Tibial nerve (tissue), 4 donors: ENCODE data around the gene DDX51.

Source experiments
- EP300 ChIP-seq, 2 donors: sonication (generic); formaldehyde crosslinking; IDR thresholded peaks; one replicate each; pipeline ENCODE4 v1.6.1; 2017; ENCODE audit warnings: antibody characterized with exemption in 2 of 2, mild to moderate bottlenecking in 1 of 2
- POLR2A ChIP-seq, 2 donors: fragments of 450-650 bp; IDR thresholded peaks; one replicate each; pipeline ENCODE4 v1.6.1; 2017; ENCODE audit warnings: antibody characterized with exemption in 2 of 2, mild to moderate bottlenecking in 2 of 2, moderate library complexity in 2 of 2
- TF ChIP-seq, protein P1 (sequence below), 5 experiments: fragments of 200-600 bp in 3 of 5; fragments of 450-650 bp in 2 of 5; sonication (generic) in 3 of 5; IDR thresholded peaks; one replicate each; pipeline ENCODE4 v1.5.1; 2016 to 2019; ENCODE audit warnings: antibody characterized with exemption in 5 of 5, mild to moderate bottlenecking in 3 of 5, moderate library complexity in 2 of 5

DNA sequence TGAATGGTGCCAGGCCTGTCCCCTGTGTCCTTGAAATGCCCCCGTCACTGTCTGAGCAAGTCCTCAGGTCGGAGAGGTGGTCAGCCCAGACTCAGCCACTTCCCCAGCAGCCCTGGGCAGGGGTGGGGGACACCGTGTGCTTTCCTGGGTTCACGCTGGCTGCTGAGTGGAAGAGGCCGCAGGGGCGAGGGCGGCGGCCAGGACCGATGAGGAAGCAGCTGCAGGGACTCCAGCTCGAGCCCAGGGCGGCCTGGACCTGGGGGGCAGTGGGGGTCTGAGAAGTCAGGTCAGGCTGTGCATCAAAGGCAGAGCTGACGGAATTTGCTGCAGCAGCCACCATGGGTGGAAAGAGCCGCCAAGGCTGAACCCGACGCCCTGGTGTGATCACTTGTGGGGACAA, 28.5 kb upstream of the DDX51 start:
- TF ChIP-seq POLR2A (IDR thresholded peaks at IDR 0.05) (no peak), EP300 (IDR thresholded peaks at IDR 0.05) (no peak)
- TF ChIP-seq, protein P1, sequence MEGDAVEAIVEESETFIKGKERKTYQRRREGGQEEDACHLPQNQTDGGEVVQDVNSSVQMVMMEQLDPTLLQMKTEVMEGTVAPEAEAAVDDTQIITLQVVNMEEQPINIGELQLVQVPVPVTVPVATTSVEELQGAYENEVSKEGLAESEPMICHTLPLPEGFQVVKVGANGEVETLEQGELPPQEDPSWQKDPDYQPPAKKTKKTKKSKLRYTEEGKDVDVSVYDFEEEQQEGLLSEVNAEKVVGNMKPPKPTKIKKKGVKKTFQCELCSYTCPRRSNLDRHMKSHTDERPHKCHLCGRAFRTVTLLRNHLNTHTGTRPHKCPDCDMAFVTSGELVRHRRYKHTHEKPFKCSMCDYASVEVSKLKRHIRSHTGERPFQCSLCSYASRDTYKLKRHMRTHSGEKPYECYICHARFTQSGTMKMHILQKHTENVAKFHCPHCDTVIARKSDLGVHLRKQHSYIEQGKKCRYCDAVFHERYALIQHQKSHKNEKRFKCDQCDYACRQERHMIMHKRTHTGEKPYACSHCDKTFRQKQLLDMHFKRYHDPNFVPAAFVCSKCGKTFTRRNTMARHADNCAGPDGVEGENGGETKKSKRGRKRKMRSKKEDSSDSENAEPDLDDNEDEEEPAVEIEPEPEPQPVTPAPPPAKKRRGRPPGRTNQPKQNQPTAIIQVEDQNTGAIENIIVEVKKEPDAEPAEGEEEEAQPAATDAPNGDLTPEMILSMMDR (IDR thresholded peaks at IDR 0.05) = no peak
